ENCODE data around the gene SSBP3.
"Not testable (repeated sequence)": the region's sequence is repeated elsewhere in the genome, so short reads cannot be mapped to it uniquely, and the experiment has no call there.

SSBP3 gene
- 18.9 to 25.3 reads per million in 2 donors for total RNA-seq

GRCh38 chr1:54406339-54407153, at the start of gene SSBP3:
Gene SSBP3 (minus strand): TSS chr1:54406394.
- peak; percentile 83 to 96 (median 88) for DNase-seq

GRCh38 chr1:54453509-54453908, 47.3 kb upstream of the SSBP3 start:
- no peak for DNase-seq

GRCh38 chr1:54453022-54453421, 46.8 kb upstream of the SSBP3 start:
- no peak for DNase-seq

GRCh38 chr1:54449431-54449830, 43.2 kb upstream of the SSBP3 start:
- DNase-seq = not testable (repeated sequence)

- not testable (repeated sequence) for DNase-seq
These were observed 42.6 kb upstream of the SSBP3 start for GRCh38 chr1:54448801-54449200.

GRCh38 chr1:54447081-54447480, 40.9 kb upstream of the SSBP3 start:
- DNase-seq = not testable (repeated sequence)

- no peak for DNase-seq
These were observed 36.0 kb upstream of the SSBP3 start for GRCh38 chr1:54442185-54442584.

- no peak for DNase-seq
These were observed 33.5 kb upstream of the SSBP3 start for GRCh38 chr1:54439550-54440223.

GRCh38 chr1:54437783-54438182, 31.6 kb upstream of the SSBP3 start:
- DNase-seq = no peak

GRCh38 chr1:54436826-54437225, 30.6 kb upstream of the SSBP3 start:
- no peak for DNase-seq

- DNase-seq = no peak
These were observed 23.6 kb upstream of the SSBP3 start for GRCh38 chr1:54429838-54430237.

- DNase-seq = no peak
These were observed 22.8 kb upstream of the SSBP3 start for GRCh38 chr1:54428837-54429518.

- DNase-seq = no peak
These were observed 19.0 kb upstream of the SSBP3 start for GRCh38 chr1:54425152-54425584.

- no peak for DNase-seq
These were observed 18.2 kb upstream of the SSBP3 start for GRCh38 chr1:54424398-54424797.

GRCh38 chr1:54421101-54421504, 14.9 kb upstream of the SSBP3 start:
- DNase-seq = no peak

GRCh38 chr1:54418598-54418997, 12.4 kb upstream of the SSBP3 start:
- DNase-seq = not testable (repeated sequence)

GRCh38 chr1:54417123-54417522, 10.9 kb upstream of the SSBP3 start:
- DNase-seq = no peak

- DNase-seq = no peak
These were observed 10.2 kb upstream of the SSBP3 start for GRCh38 chr1:54416435-54416834.

GRCh38 chr1:54415991-54416390, 9.8 kb upstream of the SSBP3 start:
- no peak for DNase-seq

- no peak for DNase-seq
These were observed 9.3 kb upstream of the SSBP3 start for GRCh38 chr1:54415533-54415932.

- no peak for DNase-seq
These were observed 7.5 kb upstream of the SSBP3 start for GRCh38 chr1:54413732-54414131.

- peak in 1 of 5 experiments; percentile 49 for DNase-seq
These were observed 7.1 kb upstream of the SSBP3 start for GRCh38 chr1:54413295-54413694.

- no peak for DNase-seq
These were observed 4.2 kb upstream of the SSBP3 start for GRCh38 chr1:54410359-54410758.
